Sciatic nerve (tissue), 2 donors: Measurements from ENCODE around the gene KCTD11. TPM values are rescaled to one million over a fixed set of nuclear protein-coding genes. Genes with fewer than 3 reads are reported as not detected.
A peak's percentile ranks its signal among the peaks of the same experiment; 100 is the strongest.

Source experiments
- ATAC-seq: fragments of 200-7000 bp; cut with Tn5 transposase; one replicate; pipeline ENCODE4 v1.9.1; 2020; ENCODE audit warnings: mild to moderate bottlenecking, moderate library complexity
- DNase-seq: peaks from one replicate; pipeline ENCODE4 v3.0.0-alpha.2; 2020; ENCODE audit warnings: low spot score
- intact Hi-C: fragments of 100-400 bp; cut with DNase I; formaldehyde crosslinking; loops from one replicate; pipeline ENCODE4 v1.14.2; 2022
- total RNA-seq: library from RNA; stranded (reverse); fragmentation: NEBNext Ultra II Directional; extraction: Animal tissue kit (Norgen Biotek cat#: 25700); gene quantifications from one replicate; pipeline ENCODE4 v1.2.1, GENCODE V29; 2021
- donor health status: DM: no; HTN: no; CAD: no.
- donor health status: DM: no; HTN: no; CAD: no.

The KCTD11 gene
- total RNA-seq, 1 donor from 2014 or later, result 64.6 TPM

GRCh38 chr17:7391307-7391706, 39.3 kb downstream of the KCTD11 start:
- ATAC-seq (no peak), DNase-seq (no peak)
- intact Hi-C loops, result no loop called here

GRCh38 chr17:7392696-7393612, 41.0 kb downstream of the KCTD11 start:
- intact Hi-C loops, result no loop called here
- DNase-seq, result no peak
- no peak for ATAC-seq

- intact Hi-C loops, result no loop called here
- ATAC-seq, result peak; percentile 49
Measured at GRCh38 chr17:7393613-7394451, 41.9 kb downstream of the KCTD11 start.

GRCh38 chr17:7394452-7395191, 42.7 kb downstream of the KCTD11 start, which contains the start of gene PLSCR3:
TSS of gene PLSCR3 (minus strand) at chr17:7394525. CDS start at chr17:7394110, 415 bp downstream.
- peak; percentile 93 for ATAC-seq
- intact Hi-C loops, result no loop called here
- peak; percentile 93 for DNase-seq

More at GRCh38 chr17:7393613-7394451, 41.9 kb downstream of the KCTD11 start:
- DNase-seq, result no peak

GRCh38 chr17:7396147-7396546, 44.2 kb downstream of the KCTD11 start:
- ATAC-seq, result no peak
- intact Hi-C loops, result no loop called here
- no peak for DNase-seq

- ATAC-seq, result no peak
- DNase-seq, result no peak
- intact Hi-C loops, result no loop called here
Measured at GRCh38 chr17:7398612-7399011, 46.6 kb downstream of the KCTD11 start.

GRCh38 chr17:7403043-7403726, 51.2 kb downstream of the KCTD11 start:
- intact Hi-C loops, result no loop called here
- DNase-seq (peak; percentile 84), ATAC-seq (peak; percentile 27)

GRCh38 chr17:7403727-7403976, 51.7 kb downstream of the KCTD11 start:
- intact Hi-C loops, result no loop called here
- ATAC-seq (peak; percentile 66), DNase-seq (no peak)

GRCh38 chr17:7403977-7404736, 52.2 kb downstream of the KCTD11 start, which contains the start of gene TMEM256:
TSS of gene TMEM256 (minus strand) at chr17:7404097. CDS start at chr17:7404084, 13 bp downstream.
- intact Hi-C loops, result no loop called here
- peak; percentile 94 for ATAC-seq

More at GRCh38 chr17:7403977-7404736, 52.2 kb downstream of the KCTD11 start, which contains the start of gene TMEM256:
- peak; percentile 98 for DNase-seq

Other genes starting within 250 kb of the KCTD11 start
- gene ASGR2, start 237.3 kb upstream of the KCTD11 start, total RNA-seq, result 1.1 TPM
- 2.3 TPM for gene ASGR1, start 172.8 kb upstream of the KCTD11 start, total RNA-seq
- gene DLG4, start 132.3 kb upstream of the KCTD11 start, total RNA-seq, result 32.2 TPM
- gene ACADVL, start 132.2 kb upstream of the KCTD11 start, total RNA-seq, result 321 TPM
- gene DVL2, start 117.6 kb upstream of the KCTD11 start, total RNA-seq, result 49.1 TPM
- 23.8 TPM for gene PHF23, start 112.7 kb upstream of the KCTD11 start, total RNA-seq
- gene GABARAP, start 109.7 kb upstream of the KCTD11 start, total RNA-seq, result 397 TPM
- gene CTDNEP1, start 100.4 kb upstream of the KCTD11 start, total RNA-seq, result 82.0 TPM
- 26.7 TPM for gene ELP5, start 99.9 kb upstream of the KCTD11 start, total RNA-seq
- gene CLDN7, start 89.7 kb upstream of the KCTD11 start, total RNA-seq, result 4.1 TPM
- 6.1 TPM for gene SLC2A4, start 70.4 kb upstream of the KCTD11 start, total RNA-seq
- gene YBX2, start 57.5 kb upstream of the KCTD11 start, total RNA-seq, result 2.1 TPM
- gene EIF5A, start 44.5 kb upstream of the KCTD11 start, total RNA-seq, result 168 TPM
- gene GPS2, start 36.8 kb upstream of the KCTD11 start, total RNA-seq, result 53.8 TPM
- 37.0 TPM for gene NEURL4, start 22.8 kb upstream of the KCTD11 start, total RNA-seq
- 38.3 TPM for gene ACAP1, start 15.6 kb upstream of the KCTD11 start, total RNA-seq
- gene TMEM95, start 3.0 kb downstream of the KCTD11 start, total RNA-seq, result not detected
- gene TNK1, start 28.9 kb downstream of the KCTD11 start, total RNA-seq, result 6.1 TPM
- 37.1 TPM for gene PLSCR3, start 42.4 kb downstream of the KCTD11 start, total RNA-seq
- gene TMEM256, start 51.9 kb downstream of the KCTD11 start, total RNA-seq, result 75.0 TPM
- 44.8 TPM for gene NLGN2, start 55.7 kb downstream of the KCTD11 start, total RNA-seq
- gene SPEM1, start 68.2 kb downstream of the KCTD11 start, total RNA-seq, result not detected
- not detected for gene SPEM2, start 73.5 kb downstream of the KCTD11 start, total RNA-seq
- not detected for gene SPEM3, start 76.7 kb downstream of the KCTD11 start, total RNA-seq
- gene TMEM102, start 83.3 kb downstream of the KCTD11 start, total RNA-seq, result 3.0 TPM
- 3.8 TPM for gene FGF11, start 87.3 kb downstream of the KCTD11 start, total RNA-seq
- gene CHRNB1, start 92.9 kb downstream of the KCTD11 start, total RNA-seq, result 6.3 TPM
- 84.2 TPM for gene ZBTB4, start 127.5 kb downstream of the KCTD11 start, total RNA-seq
- gene SLC35G6, start 129.3 kb downstream of the KCTD11 start, total RNA-seq, result not detected
- gene POLR2A, start 132.2 kb downstream of the KCTD11 start, total RNA-seq, result 126 TPM
- gene TNFSF12, start 196.9 kb downstream of the KCTD11 start, total RNA-seq, result 63.9 TPM
- gene TNFSF13, start 206.6 kb downstream of the KCTD11 start, total RNA-seq, result 32.7 TPM
- 39.8 TPM for gene SENP3, start 209.8 kb downstream of the KCTD11 start, total RNA-seq
- 83.0 TPM for gene CD68, start 227.5 kb downstream of the KCTD11 start, total RNA-seq
- gene MPDU1, start 231.7 kb downstream of the KCTD11 start, total RNA-seq, result 21.4 TPM
- 5.1 TPM for gene SOX15, start 237.9 kb downstream of the KCTD11 start, total RNA-seq